Measurements from ENCODE around the gene KIF26B.

DNA sequence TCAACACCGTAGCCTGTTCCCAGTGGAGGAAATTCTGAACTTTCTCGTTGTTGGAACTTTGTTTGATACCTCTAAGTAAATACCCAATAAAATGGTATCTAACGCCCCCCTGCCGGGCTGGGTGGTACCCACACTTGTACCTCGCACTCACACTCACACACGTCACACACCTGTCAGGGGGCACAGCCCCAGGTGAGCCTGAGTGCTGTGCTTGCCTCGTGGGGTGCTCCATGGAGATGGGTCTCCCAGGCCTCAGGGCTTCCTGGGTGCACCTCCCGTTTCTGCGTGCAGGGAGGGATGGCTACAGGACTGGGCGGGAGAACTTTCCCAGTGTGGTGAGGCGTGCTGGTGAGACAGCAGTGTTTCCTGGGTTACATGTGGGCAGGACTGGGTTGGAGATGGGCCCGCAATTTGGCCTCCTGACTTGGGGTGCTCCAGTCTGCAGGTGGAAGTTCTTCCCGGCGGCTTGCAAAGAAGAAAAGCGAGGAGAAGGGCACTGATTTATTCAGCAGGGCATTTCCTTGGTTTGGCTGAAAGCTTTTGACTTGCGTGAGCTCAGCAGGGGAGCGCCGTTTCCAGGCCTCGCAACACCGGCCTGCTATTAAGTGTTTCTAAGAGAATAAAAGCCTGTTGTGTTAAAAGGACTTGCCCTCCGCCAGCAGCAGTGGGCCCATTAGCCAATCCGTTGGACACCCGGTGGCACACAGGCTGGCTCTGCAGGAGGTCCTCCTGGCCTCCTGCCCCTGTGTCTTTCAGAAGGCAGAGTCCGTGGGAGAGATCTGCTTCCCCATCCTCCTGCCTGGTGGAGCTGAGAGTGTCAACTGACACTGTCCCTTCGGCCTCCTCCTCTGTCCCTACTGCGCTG is 79.7 kb downstream of the KIF26B start:
- no peak for TF ChIP-seq FOXS1 (CRISPR knock-in tag; IDR thresholded peaks at IDR 0.05)
- no peak for TF ChIP-seq POLR2A (IDR thresholded peaks at IDR 0.05; ENCODE audit: low read length)
- no peak for TF ChIP-seq JUN (IDR thresholded peaks at IDR 0.05)
- TF ChIP-seq, protein P1, sequence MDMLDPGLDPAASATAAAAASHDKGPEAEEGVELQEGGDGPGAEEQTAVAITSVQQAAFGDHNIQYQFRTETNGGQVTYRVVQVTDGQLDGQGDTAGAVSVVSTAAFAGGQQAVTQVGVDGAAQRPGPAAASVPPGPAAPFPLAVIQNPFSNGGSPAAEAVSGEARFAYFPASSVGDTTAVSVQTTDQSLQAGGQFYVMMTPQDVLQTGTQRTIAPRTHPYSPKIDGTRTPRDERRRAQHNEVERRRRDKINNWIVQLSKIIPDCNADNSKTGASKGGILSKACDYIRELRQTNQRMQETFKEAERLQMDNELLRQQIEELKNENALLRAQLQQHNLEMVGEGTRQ (IDR thresholded peaks at IDR 0.05), result no peak
- TF ChIP-seq, protein P2, sequence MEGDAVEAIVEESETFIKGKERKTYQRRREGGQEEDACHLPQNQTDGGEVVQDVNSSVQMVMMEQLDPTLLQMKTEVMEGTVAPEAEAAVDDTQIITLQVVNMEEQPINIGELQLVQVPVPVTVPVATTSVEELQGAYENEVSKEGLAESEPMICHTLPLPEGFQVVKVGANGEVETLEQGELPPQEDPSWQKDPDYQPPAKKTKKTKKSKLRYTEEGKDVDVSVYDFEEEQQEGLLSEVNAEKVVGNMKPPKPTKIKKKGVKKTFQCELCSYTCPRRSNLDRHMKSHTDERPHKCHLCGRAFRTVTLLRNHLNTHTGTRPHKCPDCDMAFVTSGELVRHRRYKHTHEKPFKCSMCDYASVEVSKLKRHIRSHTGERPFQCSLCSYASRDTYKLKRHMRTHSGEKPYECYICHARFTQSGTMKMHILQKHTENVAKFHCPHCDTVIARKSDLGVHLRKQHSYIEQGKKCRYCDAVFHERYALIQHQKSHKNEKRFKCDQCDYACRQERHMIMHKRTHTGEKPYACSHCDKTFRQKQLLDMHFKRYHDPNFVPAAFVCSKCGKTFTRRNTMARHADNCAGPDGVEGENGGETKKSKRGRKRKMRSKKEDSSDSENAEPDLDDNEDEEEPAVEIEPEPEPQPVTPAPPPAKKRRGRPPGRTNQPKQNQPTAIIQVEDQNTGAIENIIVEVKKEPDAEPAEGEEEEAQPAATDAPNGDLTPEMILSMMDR (IDR thresholded peaks at IDR 0.05), result no peak
- no peak for TF ChIP-seq NR3C1 (IDR thresholded peaks at IDR 0.05)
- TF ChIP-seq, protein P3, sequence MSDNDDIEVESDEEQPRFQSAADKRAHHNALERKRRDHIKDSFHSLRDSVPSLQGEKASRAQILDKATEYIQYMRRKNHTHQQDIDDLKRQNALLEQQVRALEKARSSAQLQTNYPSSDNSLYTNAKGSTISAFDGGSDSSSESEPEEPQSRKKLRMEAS (IDR thresholded peaks at IDR 0.05), result no peak

Data from A549 (cell line).